DOHH2 (cell line): ENCODE results near the gene ARIH2.
"Not testable (repeated sequence)": the region's sequence is repeated elsewhere in the genome, so short reads cannot be mapped to it uniquely, and the experiment has no call there.

Experiments used
- H3F3A ChIP-seq: fragments of 200-600 bp; sonication (generic), shearing (Covaris generic); 2 replicates; pipeline ENCODE4 v1.6.0; 2016; ENCODE audit warnings: antibody characterized with exemption, mild to moderate bottlenecking; ENCODE audit not compliant: control insufficient read depth, insufficient read depth
- H3K27ac ChIP-seq: fragments of 200-600 bp; sonication (generic); 2 replicates; pipeline ENCODE4 v1.5.1; 2014; ENCODE audit warnings: low read depth, mild to moderate bottlenecking, low read length, moderate library complexity
- H3K27me3 ChIP-seq: fragments of 200-600 bp; sonication (generic); 2 replicates; pipeline ENCODE4 v1.6.1; 2014; ENCODE audit warnings: mild to moderate bottlenecking, low read length, mixed read lengths; ENCODE audit not compliant: control insufficient read depth
- H3K36me3 ChIP-seq: fragments of 200-600 bp; sonication (generic); 2 replicates; pipeline ENCODE4 v1.6.1; 2014; ENCODE audit warnings: mild to moderate bottlenecking, low read length, moderate library complexity, mixed read lengths; ENCODE audit not compliant: control insufficient read depth
- H3K4me1 ChIP-seq: fragments of 200-600 bp; sonication (generic); 2 replicates; pipeline ENCODE4 v1.6.1; 2014; ENCODE audit warnings: mild to moderate bottlenecking, low read length, mixed read lengths; ENCODE audit not compliant: control insufficient read depth
- H3K4me2 ChIP-seq: fragments of 200-600 bp; sonication (generic); 2 replicates; pipeline ENCODE4 v1.6.0; 2014; ENCODE audit warnings: mild to moderate bottlenecking, low read length, moderate library complexity
- H3K4me3 ChIP-seq: fragments of 200-600 bp; sonication (generic); 2 replicates; pipeline ENCODE4 v1.5.1; 2014; ENCODE audit warnings: mild to moderate bottlenecking, low read length, mixed read lengths
- H3K79me2 ChIP-seq: fragments of 200-600 bp; sonication (generic); 2 replicates; pipeline ENCODE4 v1.6.1; 2014; ENCODE audit warnings: mild to moderate bottlenecking, low read length, mixed read lengths; ENCODE audit not compliant: control insufficient read depth
- H3K9me2 ChIP-seq: fragments of 200-600 bp; sonication (generic); replicated peaks from 2 replicates; pipeline ENCODE4 v1.6.1; 2014; ENCODE audit warnings: mild to moderate bottlenecking, low read length, mixed read lengths; ENCODE audit not compliant: control insufficient read depth
- H3K9me3 ChIP-seq: fragments of 200-600 bp; sonication (generic); 2 replicates; pipeline ENCODE4 v1.6.1; 2014; ENCODE audit warnings: antibody characterized with exemption, low read length, mixed read lengths; ENCODE audit not compliant: control insufficient read depth, insufficient read depth
- H4K20me1 ChIP-seq: fragments of 200-600 bp; sonication (generic); 2 replicates; pipeline ENCODE4 v1.6.0; 2014; ENCODE audit warnings: low read depth, mild to moderate bottlenecking, antibody characterized with exemption, low read length, moderate library complexity; ENCODE audit not compliant: control insufficient read depth, insufficient read depth
- CTCF ChIP-seq: fragments of 200-600 bp; sonication (generic); IDR thresholded peaks from one replicate; pipeline ENCODE4 v1.5.1; 2014; ENCODE audit warnings: antibody characterized with exemption, mild to moderate bottlenecking, low read depth, low read length; ENCODE audit not compliant: poor library complexity, severe bottlenecking
- EZH2phosphoT487 ChIP-seq: fragments of 200-600 bp; sonication (generic); IDR thresholded peaks from 2 replicates; pipeline ENCODE4 v1.6.1; 2017; ENCODE audit warnings: borderline replicate concordance, mild to moderate bottlenecking, antibody characterized with exemption, low read length, moderate library complexity, mixed read lengths

ARIH2 gene

DNA sequence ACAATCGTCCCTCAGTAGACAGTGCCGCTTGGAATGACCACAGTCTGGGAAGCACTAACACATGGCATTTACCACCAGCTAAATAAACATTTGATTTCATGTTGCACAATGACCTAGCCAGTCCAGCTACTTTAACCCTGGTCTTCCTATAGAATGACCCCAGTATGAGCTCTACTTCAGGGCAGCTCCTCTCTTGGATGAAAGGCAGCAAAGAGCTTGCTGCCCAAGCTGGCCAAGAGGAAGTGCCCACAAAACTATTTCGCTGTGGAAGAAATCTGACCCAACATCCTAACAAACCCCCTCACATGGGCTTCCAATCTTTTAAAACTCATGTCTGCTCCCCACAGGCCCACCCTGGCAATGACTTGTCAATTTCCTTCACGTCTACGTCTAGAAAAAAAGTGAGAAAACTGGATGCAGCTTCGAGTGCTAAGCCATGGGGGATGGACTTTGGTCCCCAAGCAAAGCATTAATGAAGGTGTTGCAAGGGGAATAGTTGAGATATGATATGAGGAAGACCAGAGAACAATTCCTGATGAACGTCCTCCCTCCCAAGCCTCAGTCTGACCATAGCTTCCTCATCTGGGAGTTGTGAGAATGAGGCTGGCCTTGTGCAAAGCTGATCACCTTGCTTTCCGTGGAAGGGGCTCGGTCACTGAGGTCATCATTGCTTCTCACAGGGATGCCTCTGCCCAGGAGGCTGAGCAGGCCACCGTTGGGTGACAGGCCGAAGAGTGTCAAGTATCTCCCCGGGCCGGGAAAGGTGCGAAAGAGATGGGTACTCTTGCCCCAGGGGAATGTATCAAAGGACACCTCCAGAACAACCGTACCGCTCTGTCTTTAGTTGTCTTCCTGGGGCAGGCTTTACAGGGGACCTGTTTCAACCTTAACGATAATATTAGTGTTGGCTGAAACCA lies 20.9 kb upstream of the ARIH2 start:
- no peaks in the 10 kb centered on the region for H3K9me2 ChIP-seq
- peak overlapping the region; percentile 29; the same call in 1 of the 2 replicates for H3K27ac ChIP-seq
- H3K27me3 ChIP-seq: no peaks in the 10 kb centered on the region
- H3F3A ChIP-seq: peaks cover 6% of the 10 kb centered on the region
- TF ChIP-seq CTCF (no peak), EZH2phosphoT487 (no peak)
- peaks cover 25% of the 10 kb centered on the region for H3K4me1 ChIP-seq
- no peaks in the 10 kb centered on the region for H3K9me3 ChIP-seq
- no peaks in the 10 kb centered on the region for H3K36me3 ChIP-seq
- peaks cover 5% of the 10 kb centered on the region; the same call in 1 of the 2 replicates for H3K79me2 ChIP-seq
- H3K4me2 ChIP-seq: peak overlapping the region; percentile 89
- H4K20me1 ChIP-seq: no peaks in the 10 kb centered on the region
- peak overlapping the region; percentile 91 for H3K4me3 ChIP-seq

DNA sequence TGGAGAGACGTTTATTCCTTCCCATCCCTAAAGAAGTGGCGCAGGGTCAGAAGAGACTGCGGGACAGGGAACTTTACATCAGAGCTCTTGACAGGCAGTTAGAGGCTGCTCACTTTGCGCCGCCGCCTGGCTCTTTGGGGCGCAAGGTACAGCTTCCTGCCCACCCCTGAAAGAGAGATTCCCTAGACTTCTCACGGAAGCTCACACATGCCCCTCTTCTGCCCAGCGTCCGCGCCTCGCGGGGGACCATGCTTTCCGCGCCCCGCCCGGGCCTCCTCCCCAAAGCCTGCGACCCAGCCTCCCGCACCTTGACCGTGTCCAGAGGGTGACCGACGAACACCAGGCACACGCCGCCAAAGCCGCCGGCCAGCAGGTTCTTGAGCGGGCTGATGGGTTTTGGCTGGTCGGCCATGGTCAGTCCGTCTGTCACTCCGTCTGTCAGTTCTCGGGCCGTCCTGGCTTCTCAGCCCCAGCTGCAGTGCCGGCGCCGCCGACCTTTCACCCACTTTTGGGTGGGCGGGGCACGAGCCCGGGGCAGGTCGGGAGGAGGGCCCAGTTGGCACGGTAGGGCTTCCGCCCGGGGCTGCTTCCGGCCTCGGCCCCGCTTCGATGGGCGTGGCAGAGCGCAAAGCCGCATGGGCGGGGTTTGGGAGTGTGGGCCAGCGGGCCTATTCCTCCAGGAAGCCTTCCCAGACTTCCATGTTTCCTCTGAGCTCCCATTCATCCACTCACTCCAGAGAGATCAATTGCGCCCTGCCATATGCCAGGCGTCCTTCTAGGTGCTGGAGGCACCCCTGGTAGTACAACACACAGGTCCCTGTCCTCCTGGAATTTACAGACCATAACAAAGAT lies 20.0 kb upstream of the ARIH2 start, which contains the start of gene SLC25A20:
SLC25A20 (minus strand) TSS at position 500 of the 852 bp plus-strand sequence; CDS start at position 412, 88 bp downstream.
- H3K79me2 ChIP-seq: peaks cover 5% of the 10 kb centered on the region; the same call in 1 of the 2 replicates
- no peaks in the 10 kb centered on the region for H3K9me2 ChIP-seq
- peak within 1 kb of the TSS; percentile 42 for H3K27ac ChIP-seq
- no peaks in the 10 kb centered on the region for H4K20me1 ChIP-seq
- TF ChIP-seq EZH2phosphoT487: no peak
- TF ChIP-seq CTCF: no peak
- H3F3A ChIP-seq: peaks cover 6% of the 10 kb centered on the region
- H3K27me3 ChIP-seq: no peaks in the 10 kb centered on the region
- peak within 1 kb of the TSS; percentile 91 for H3K4me3 ChIP-seq
- H3K36me3 ChIP-seq: no peaks in the 10 kb centered on the region
- peak within 1 kb of the TSS; percentile 89 for H3K4me2 ChIP-seq
- no peaks in the 10 kb centered on the region for H3K9me3 ChIP-seq
- peaks cover 34% of the 10 kb centered on the region for H3K4me1 ChIP-seq

- H3K4me3 ChIP-seq: peak overlapping the region; percentile 91
- H3K9me2 ChIP-seq: no peaks in the 10 kb centered on the region
- H3K79me2 ChIP-seq: peaks cover 5% of the 10 kb centered on the region; the same call in 1 of the 2 replicates
- H3F3A ChIP-seq: peaks cover 6% of the 10 kb centered on the region
- H3K4me1 ChIP-seq: peaks cover 41% of the 10 kb centered on the region
- H3K4me2 ChIP-seq: peak overlapping the region; percentile 89
- no peak for TF ChIP-seq EZH2phosphoT487
- no peak for TF ChIP-seq CTCF
- no peaks in the 10 kb centered on the region for H3K9me3 ChIP-seq
- peak overlapping the region; percentile 42 for H3K27ac ChIP-seq
- no peaks in the 10 kb centered on the region for H4K20me1 ChIP-seq
- H3K27me3 ChIP-seq: no peaks in the 10 kb centered on the region
- H3K36me3 ChIP-seq: no peaks in the 10 kb centered on the region
These were observed 19.4 kb upstream of the ARIH2 start for GRCh38 chr3:48899273-48899672.

GRCh38 chr3:48907026-48907425 lies 11.6 kb upstream of the ARIH2 start:
- not testable (repeated sequence) for H3K27ac ChIP-seq, H3F3A ChIP-seq, H3K4me2 ChIP-seq, H3K79me2 ChIP-seq, H3K9me3 ChIP-seq, H3K9me2 ChIP-seq, H4K20me1 ChIP-seq, H3K36me3 ChIP-seq, H3K27me3 ChIP-seq, H3K4me3 ChIP-seq
- peaks cover 20% of the 10 kb centered on the region for H3K4me1 ChIP-seq
